Purkinje cell (primary cell): ENCODE results near the gene CD3E. TPM values are rescaled to one million over a fixed set of nuclear protein-coding genes. Genes with fewer than 3 reads are reported as not detected.

ENCODE experiments used
- polyA plus RNA-seq: library from polyadenylated mRNA; unstranded; fragments of >200 nt; fragmentation: Nextera tagmentation; gene quantifications from 2 replicates; pipeline ENCODE4 v1.2.1, GENCODE V29; 2014

The CD3E gene
- polyA plus RNA-seq = not detected in 2 replicates

GRCh38 chr11:118304568-118305248 lies at the start of gene CD3E:
Gene CD3E, plus strand, starts transcription at chr11:118304730. Its CDS starts 223 bp downstream, at chr11:118304953.

DNA sequence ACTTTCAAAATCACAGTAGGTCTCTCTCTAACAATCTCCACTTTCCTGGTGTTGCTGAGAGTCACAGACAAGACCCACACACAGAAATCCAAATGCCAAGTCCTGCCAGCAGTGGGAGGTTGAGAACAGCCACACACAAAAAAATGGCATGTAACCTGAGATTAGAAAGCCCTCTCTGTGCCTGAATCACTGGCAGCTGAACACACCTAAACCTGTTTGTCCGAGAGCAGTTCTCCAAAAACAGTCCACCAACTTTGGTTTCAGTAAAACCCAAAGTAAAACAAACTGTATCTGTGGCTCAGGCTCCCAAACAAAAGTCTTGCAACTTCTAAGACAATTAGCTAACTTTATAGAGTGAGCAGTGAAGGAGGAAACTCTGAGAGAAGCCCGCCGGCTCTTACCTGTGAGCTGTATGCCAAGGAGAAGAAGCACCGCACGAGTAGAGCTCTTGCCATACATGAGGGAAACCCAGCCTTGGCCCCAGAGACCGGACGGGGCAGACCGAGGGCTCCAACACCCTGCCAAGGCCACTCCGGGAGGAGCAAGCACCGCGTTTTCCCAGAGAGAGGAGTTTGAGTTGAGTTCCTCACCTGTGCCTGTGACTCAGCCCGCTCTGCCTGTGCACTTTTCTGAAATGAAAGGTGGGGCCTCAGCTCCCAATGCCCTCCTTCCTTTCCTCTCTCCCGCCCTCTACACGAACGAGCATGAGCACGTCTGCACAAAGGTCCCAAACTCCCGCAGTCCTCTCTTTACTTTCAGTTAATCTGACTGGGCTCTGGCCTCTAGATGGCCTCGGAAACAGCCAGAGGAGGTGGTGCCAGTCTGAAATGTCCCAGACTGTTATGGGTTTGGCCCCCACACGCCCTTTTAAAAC lies 40.6 kb upstream of the CD3E start, which contains the start of gene MPZL2:
Gene MPZL2 (minus strand): TSS at position 603 of the 874 bp plus-strand sequence. CDS start 144 bp downstream, at position 459.

GRCh38 chr11:118342503-118343161 lies 38.1 kb downstream of the CD3E start, which contains the start of gene CD3D:
Gene CD3D, minus strand, starts transcription at chr11:118342705. Its CDS starts 98 bp downstream, at chr11:118342607.

GRCh38 chr11:118343981-118344515 lies 39.5 kb downstream of the CD3E start, which contains the start of gene CD3G:
Gene CD3G, plus strand, starts transcription at chr11:118344344. Its CDS starts 80 bp downstream, at chr11:118344424.

GRCh38 chr11:118359295-118359958 lies 54.9 kb downstream of the CD3E start, which contains the start of gene UBE4A:
Gene UBE4A, plus strand, starts transcription at chr11:118359600. Its CDS starts 5,481 bp downstream, at chr11:118365081.

Other genes starting within 250 kb of the CD3E start
- not detected in 2 replicates for gene TMPRSS4, start 227.7 kb upstream of the CD3E start, polyA plus RNA-seq
- gene SMIM35, start 217.8 kb upstream of the CD3E start, polyA plus RNA-seq = not detected in 2 replicates
- gene SCN4B, start 151.9 kb upstream of the CD3E start, polyA plus RNA-seq = 5.4 and 7.2 TPM in 2 replicates
- gene SCN2B, start 128.1 kb upstream of the CD3E start, polyA plus RNA-seq = 18.5 and 19.5 TPM in 2 replicates
- not detected in 2 replicates for gene JAML, start 79.7 kb upstream of the CD3E start, polyA plus RNA-seq
- gene MPZL3, start 52.4 kb upstream of the CD3E start, polyA plus RNA-seq = 1.1 and 5.1 TPM in 2 replicates
- not detected in 2 replicates for gene MPZL2, start 40.4 kb upstream of the CD3E start, polyA plus RNA-seq
- gene CD3D, start 38.0 kb downstream of the CD3E start, polyA plus RNA-seq = not detected in 2 replicates
- not detected in 2 replicates for gene CD3G, start 39.6 kb downstream of the CD3E start, polyA plus RNA-seq
- 32.6 and 45.9 TPM in 2 replicates for gene UBE4A, start 54.9 kb downstream of the CD3E start, polyA plus RNA-seq
- gene ATP5MG, start 96.9 kb downstream of the CD3E start, polyA plus RNA-seq = 1,654 and 1,954 TPM in 2 replicates
- gene KMT2A, start 131.8 kb downstream of the CD3E start, polyA plus RNA-seq = 13.0 and 16.1 TPM in 2 replicates
- not detected in 2 replicates for gene TTC36, start 222.7 kb downstream of the CD3E start, polyA plus RNA-seq
- 41.0 and 52.2 TPM in 2 replicates for gene TMEM25, start 226.5 kb downstream of the CD3E start, polyA plus RNA-seq